Osteoblast (primary cell): ENCODE measurements around the gene ESYT2. TPM values are rescaled to one million over a fixed set of nuclear protein-coding genes. Genes with fewer than 3 reads are reported as not detected.

Experiments used
- DNase-seq: peaks from one replicate; pipeline ENCODE4 v3.0.0; 2011; ENCODE audit warnings: low spot score, mixed read lengths; ENCODE audit not compliant: insufficient read length; ENCODE audit errors: missing footprints
- H2AFZ ChIP-seq: 2 replicates; pipeline ENCODE4 v1.6.0; 2011; ENCODE audit warnings: mild to moderate bottlenecking, low read length
- H3K27ac ChIP-seq: 2 replicates; pipeline ENCODE4 v1.5.1; 2011; ENCODE audit warnings: mild to moderate bottlenecking, low read depth, low read length, moderate library complexity
- H3K27me3 ChIP-seq: 2 replicates; pipeline ENCODE4 v1.6.0; 2012; ENCODE audit warnings: mild to moderate bottlenecking, control low read depth, inconsistent platforms, low read length, moderate library complexity; ENCODE audit not compliant: insufficient read depth
- H3K36me3 ChIP-seq: 2 replicates; pipeline ENCODE4 v1.5.1; 2011; ENCODE audit warnings: mild to moderate bottlenecking, low read length, control low read depth, moderate library complexity; ENCODE audit not compliant: insufficient read depth
- H3K4me1 ChIP-seq: 2 replicates; pipeline ENCODE4 v1.5.1; 2011; ENCODE audit warnings: mild to moderate bottlenecking, low read length, control low read depth, moderate library complexity; ENCODE audit not compliant: insufficient read depth
- H3K4me2 ChIP-seq: 2 replicates; pipeline ENCODE4 v1.6.0; 2011; ENCODE audit warnings: mild to moderate bottlenecking, low read length; ENCODE audit not compliant: insufficient read depth
- H3K4me3 ChIP-seq: fragments of 200-600 bp; sonication (generic); 3 replicates; pipeline ENCODE4 v1.5.1; 2012; ENCODE audit warnings: mild to moderate bottlenecking, low read length, inconsistent platforms; ENCODE audit not compliant: insufficient read depth
- H3K79me2 ChIP-seq: 2 replicates; pipeline ENCODE4 v1.6.0; 2012; ENCODE audit warnings: mild to moderate bottlenecking, low read length, control low read depth, inconsistent platforms; ENCODE audit not compliant: insufficient read depth
- H3K9me3 ChIP-seq: 2 replicates; pipeline ENCODE4 v1.5.1; 2011; ENCODE audit warnings: low read depth, low read length, control low read depth
- H4K20me1 ChIP-seq: 2 replicates; pipeline ENCODE4 v1.6.0; 2012; ENCODE audit warnings: mild to moderate bottlenecking, low read length, control low read depth; ENCODE audit not compliant: insufficient read depth
- total RNA-seq: library from RNA; depleted of rRNA; stranded (reverse); fragments of >200 nt; gene quantifications from 2 replicates; pipeline ENCODE4 v1.2.3, GENCODE V29; 2012
- TF ChIP-seq, protein P1 (sequence below): IDR thresholded peaks from 2 replicates; pipeline ENCODE4 v1.5.1; 2011; ENCODE audit warnings: mild to moderate bottlenecking, low read depth, low read length, moderate library complexity; ENCODE audit errors: extremely low read depth

Gene ESYT2
- total RNA-seq, 1 donor: 132 TPM

DNA sequence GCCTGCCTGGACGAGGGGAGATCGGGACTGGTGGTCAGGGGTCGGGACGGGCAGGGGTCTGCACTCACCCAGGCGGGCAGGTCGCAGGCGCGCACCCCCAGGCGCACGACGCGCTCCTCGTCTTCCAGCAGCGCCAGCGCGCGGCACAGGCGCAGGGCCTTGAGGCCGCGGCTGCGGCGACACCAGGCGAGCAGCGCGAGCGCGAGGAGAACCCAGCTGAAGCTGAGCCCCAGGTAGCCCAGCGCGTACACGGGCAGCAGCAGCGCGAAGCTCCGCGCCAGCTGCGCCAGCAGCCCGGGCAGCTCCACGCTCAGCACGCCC is 328 bp downstream of the ESYT2 start:
- H3K27me3 ChIP-seq: no peaks in the 10 kb centered on the region
- H4K20me1 ChIP-seq: peaks cover 8% of the 10 kb centered on the region
- H3K36me3 ChIP-seq: no peaks in the 10 kb centered on the region
- peaks cover 46% of the 10 kb centered on the region for H3K79me2 ChIP-seq
- peak overlapping the region; percentile 91 for H3K4me3 ChIP-seq
- H2AFZ ChIP-seq: no peak overlapping the region
- TF ChIP-seq, protein P1, sequence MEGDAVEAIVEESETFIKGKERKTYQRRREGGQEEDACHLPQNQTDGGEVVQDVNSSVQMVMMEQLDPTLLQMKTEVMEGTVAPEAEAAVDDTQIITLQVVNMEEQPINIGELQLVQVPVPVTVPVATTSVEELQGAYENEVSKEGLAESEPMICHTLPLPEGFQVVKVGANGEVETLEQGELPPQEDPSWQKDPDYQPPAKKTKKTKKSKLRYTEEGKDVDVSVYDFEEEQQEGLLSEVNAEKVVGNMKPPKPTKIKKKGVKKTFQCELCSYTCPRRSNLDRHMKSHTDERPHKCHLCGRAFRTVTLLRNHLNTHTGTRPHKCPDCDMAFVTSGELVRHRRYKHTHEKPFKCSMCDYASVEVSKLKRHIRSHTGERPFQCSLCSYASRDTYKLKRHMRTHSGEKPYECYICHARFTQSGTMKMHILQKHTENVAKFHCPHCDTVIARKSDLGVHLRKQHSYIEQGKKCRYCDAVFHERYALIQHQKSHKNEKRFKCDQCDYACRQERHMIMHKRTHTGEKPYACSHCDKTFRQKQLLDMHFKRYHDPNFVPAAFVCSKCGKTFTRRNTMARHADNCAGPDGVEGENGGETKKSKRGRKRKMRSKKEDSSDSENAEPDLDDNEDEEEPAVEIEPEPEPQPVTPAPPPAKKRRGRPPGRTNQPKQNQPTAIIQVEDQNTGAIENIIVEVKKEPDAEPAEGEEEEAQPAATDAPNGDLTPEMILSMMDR: no peak
- peak overlapping the region; percentile 90 for H3K4me2 ChIP-seq
- H3K9me3 ChIP-seq: no peaks in the 10 kb centered on the region
- peaks cover 16% of the 10 kb centered on the region for H3K4me1 ChIP-seq
- DNase-seq: no peak
- peak overlapping the region; percentile 95 for H3K27ac ChIP-seq

DNA sequence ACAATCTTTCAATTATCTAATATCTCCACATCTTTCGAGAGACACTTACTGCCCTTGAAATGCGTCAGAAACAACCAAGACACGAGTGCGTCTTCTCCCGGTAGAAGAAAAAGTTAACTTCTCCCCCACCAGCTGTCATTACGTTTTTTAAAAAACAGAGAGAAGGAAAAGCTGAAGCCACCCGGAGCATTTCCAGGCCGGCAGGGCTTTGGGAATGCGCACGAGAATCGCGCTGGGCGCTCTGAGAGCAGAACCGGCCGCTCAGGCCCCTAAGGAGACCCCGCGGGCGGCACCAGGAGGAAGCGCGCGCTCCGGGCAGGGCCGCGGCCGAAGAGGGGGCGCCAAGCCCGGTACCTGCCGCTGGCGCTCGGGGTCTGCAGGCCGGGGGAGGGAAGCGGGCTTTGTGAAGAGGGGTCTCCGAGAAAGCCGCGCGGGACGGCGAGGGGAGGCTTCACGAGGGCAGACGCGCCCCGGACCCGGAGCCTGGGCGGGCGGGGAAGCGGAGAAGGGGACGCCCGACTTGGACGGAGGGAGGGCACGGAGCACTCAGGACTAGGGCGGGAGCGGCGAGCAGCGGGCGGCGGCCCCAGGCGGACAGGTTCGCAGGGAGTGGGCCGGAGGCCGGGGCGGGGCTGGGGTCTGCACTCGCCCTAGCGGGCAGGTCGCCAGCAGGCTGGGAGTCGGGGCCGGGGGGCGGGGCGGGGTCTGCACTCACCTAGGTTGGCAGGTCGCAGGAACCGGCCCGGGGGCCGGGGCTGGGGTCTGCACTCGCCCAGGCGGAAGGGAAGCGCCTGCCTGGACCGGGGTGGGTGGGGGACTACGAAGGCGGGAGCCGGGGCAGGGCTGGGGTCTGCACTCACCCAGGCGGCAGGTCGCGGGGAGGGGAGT is 932 bp downstream of the ESYT2 start:
- peaks cover 16% of the 10 kb centered on the region for H3K4me1 ChIP-seq
- no peaks in the 10 kb centered on the region for H3K36me3 ChIP-seq
- DNase-seq: peak; percentile 90
- H2AFZ ChIP-seq: peak overlapping the region; percentile 37
- H3K4me3 ChIP-seq: peak overlapping the region; percentile 91
- H3K79me2 ChIP-seq: peaks cover 51% of the 10 kb centered on the region
- no peaks in the 10 kb centered on the region for H3K9me3 ChIP-seq
- peak overlapping the region; percentile 95 for H3K27ac ChIP-seq
- TF ChIP-seq, protein P1: no peak
- no peaks in the 10 kb centered on the region for H3K27me3 ChIP-seq
- peaks cover 8% of the 10 kb centered on the region for H4K20me1 ChIP-seq
- peak overlapping the region; percentile 90 for H3K4me2 ChIP-seq

DNA sequence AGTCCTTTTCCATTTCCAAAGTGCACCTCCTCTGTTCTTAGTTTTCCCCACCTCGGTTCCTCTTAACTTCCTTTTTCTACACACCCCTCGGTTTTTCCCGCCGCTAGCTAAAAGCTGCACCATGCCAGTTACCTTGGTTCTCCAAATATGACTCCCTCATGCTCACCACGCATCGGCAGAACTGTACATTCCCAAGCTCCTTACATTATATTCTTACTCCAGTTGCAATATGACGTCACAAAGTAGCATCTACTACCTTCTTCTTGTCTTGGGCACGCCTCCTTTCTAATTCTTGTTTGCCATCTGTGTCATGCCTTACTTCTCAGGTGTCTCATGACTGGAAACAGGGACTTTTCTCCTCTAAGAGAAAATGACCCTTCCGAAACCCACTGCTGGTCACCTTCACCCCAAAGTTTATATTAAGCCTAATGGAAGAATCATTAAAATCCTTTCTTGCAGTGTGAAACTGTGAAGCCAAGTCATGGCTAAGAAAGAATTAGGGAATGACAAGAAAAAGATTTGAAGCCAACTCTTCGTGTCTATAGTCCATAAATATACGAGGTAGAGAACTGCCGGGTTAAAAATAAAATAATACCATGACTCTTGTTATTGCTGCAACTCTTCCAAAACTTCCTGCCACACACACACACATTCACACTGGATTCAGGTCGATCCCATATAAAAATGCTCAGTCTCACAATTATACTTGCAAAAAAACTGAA is 1.7 kb downstream of the ESYT2 start:
- DNase-seq: peak; percentile 84
- peak overlapping the region; percentile 90 for H3K4me2 ChIP-seq
- H3K36me3 ChIP-seq: no peaks in the 10 kb centered on the region
- H3K27ac ChIP-seq: peak overlapping the region; percentile 95
- peak overlapping the region; percentile 26 for H2AFZ ChIP-seq
- peaks cover 59% of the 10 kb centered on the region for H3K79me2 ChIP-seq
- peak overlapping the region; percentile 91 for H3K4me3 ChIP-seq
- TF ChIP-seq, protein P1: no peak
- H3K4me1 ChIP-seq: peaks cover 16% of the 10 kb centered on the region
- H3K9me3 ChIP-seq: no peaks in the 10 kb centered on the region
- H3K27me3 ChIP-seq: no peaks in the 10 kb centered on the region
- peaks cover 8% of the 10 kb centered on the region for H4K20me1 ChIP-seq
